Transverse colon (tissue), 4 donors: Measurements from ENCODE around the gene XBP1.
A peak's percentile ranks its signal among the peaks of the same experiment; 100 is the strongest.

Experiments used
- EP300 ChIP-seq: sonication (generic); formaldehyde crosslinking; IDR thresholded peaks from one replicate; pipeline ENCODE4 v1.6.1; 2017; ENCODE audit warnings: antibody characterized with exemption, low read depth
- POLR2A ChIP-seq: fragments of 450-650 bp; IDR thresholded peaks from one replicate; pipeline ENCODE4 v1.6.1; 2016; ENCODE audit warnings: antibody characterized with exemption, mild to moderate bottlenecking, moderate library complexity
- POLR2AphosphoS5 ChIP-seq, 3 donors: sonication (generic); formaldehyde crosslinking; IDR thresholded peaks; one replicate each; pipeline ENCODE4 v1.6.1; 2016; ENCODE audit warnings: antibody characterized with exemption in 3 of 3
- TF ChIP-seq, protein P1 (sequence below), 5 experiments: fragments of 200-600 bp in 3 of 5; fragments of 450-650 bp in 2 of 5; sonication (generic) in 3 of 5; IDR thresholded peaks; 1 replicate in 2 of 5; 2 replicates in 3 of 5; pipeline ENCODE4 v1.5.1; 2016 to 2017; ENCODE audit warnings: antibody characterized with exemption in 5 of 5, inconsistent platforms in 3 of 5, mild to moderate bottlenecking in 2 of 5, moderate library complexity in 1 of 5

DNA sequence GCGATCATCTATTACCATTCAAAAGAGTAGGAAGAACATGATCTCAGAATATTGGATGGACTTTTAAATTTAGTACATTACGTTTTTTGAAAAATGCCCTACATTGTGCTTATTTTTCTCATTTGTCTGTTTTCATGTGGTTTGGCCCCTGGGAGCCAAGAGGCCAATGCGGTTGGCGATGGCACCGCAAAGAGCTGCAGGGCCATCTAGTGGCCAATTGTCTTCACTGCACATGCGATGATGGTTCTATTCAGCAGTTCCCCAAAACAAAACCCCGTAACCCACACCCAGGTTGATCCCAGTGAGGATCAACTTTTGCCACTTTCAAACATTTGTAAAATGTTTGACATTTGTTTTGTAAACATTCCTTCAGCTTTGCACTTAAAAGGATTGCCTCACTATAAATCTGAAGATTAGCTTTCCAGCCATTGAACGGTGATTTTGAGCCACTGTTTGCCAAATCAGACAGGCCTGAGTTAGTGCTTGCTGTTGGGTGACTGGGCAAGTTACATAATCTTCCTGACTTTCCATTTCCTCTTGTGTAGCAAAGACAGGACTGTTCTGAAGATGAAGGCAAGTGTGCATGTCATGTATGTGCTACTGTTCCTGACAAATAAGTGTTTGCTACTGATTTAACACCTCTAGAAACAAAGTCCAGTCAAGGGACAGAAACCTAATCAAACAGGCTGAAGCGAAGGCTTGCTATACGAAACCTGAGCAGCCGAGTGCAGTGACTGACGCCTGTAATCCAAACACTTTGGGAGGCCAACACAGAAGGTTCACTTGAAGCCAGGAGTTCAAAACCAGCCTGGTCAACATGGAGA, 29.2 kb upstream of the XBP1 start:
- TF ChIP-seq, protein P1, sequence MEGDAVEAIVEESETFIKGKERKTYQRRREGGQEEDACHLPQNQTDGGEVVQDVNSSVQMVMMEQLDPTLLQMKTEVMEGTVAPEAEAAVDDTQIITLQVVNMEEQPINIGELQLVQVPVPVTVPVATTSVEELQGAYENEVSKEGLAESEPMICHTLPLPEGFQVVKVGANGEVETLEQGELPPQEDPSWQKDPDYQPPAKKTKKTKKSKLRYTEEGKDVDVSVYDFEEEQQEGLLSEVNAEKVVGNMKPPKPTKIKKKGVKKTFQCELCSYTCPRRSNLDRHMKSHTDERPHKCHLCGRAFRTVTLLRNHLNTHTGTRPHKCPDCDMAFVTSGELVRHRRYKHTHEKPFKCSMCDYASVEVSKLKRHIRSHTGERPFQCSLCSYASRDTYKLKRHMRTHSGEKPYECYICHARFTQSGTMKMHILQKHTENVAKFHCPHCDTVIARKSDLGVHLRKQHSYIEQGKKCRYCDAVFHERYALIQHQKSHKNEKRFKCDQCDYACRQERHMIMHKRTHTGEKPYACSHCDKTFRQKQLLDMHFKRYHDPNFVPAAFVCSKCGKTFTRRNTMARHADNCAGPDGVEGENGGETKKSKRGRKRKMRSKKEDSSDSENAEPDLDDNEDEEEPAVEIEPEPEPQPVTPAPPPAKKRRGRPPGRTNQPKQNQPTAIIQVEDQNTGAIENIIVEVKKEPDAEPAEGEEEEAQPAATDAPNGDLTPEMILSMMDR (IDR thresholded peaks at IDR 0.05): peak; percentile 95 to 99 (median 97)
- TF ChIP-seq POLR2AphosphoS5 (IDR thresholded peaks at IDR 0.05): peak in 1 of 3 donors; percentile 7
- TF ChIP-seq EP300: no peak
- no peak for TF ChIP-seq POLR2A
